Measurements from ENCODE around the gene UBE2E2. TPM values are rescaled to one million over a fixed set of nuclear protein-coding genes. Genes with fewer than 3 reads are reported as not detected.
"Not testable (repeated sequence)": the region's sequence is repeated elsewhere in the genome, so short reads cannot be mapped to it uniquely, and the experiment has no call there.

Gene UBE2E2
- total RNA-seq, 4 donors from 2014 or later = 7.9 to 44.7 (median 26.6) TPM

DNA sequence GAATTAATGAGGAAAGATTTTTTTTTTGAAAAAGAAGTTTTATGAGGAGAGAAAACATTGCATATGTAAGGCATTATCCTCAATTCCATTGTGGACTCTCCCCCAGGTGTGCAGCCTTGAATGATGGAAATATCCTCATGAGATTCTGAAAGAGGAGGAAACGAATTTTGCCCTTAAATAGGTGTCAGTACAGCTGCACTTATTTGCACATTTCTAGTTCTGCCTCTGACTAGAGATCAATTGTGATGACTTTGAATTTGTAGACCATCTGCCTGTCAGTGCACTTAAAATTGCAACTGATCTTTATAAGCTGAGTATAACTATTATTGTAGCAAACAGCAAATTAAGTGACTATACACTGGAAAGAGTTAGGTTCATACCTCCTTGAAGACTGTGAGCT is 141.8 kb downstream of the UBE2E2 start:
- Histone ChIP-seq H3K27me3 (no peaks in the 10 kb centered on the region), H3K27ac (no peak overlapping the region), H3K4me1 (peaks cover 8 to 11% of the 10 kb centered on the region in 2 donors), H3K4me3 (no peak overlapping the region), H3K9me3 (no peaks in the 10 kb centered on the region), H3K36me3 (no peaks in the 10 kb centered on the region)
- ATAC-seq (no peak), DNase-seq (no peak)
- no peak for TF ChIP-seq POLR2A (IDR thresholded peaks at IDR 0.05)
- TF ChIP-seq, protein P1, sequence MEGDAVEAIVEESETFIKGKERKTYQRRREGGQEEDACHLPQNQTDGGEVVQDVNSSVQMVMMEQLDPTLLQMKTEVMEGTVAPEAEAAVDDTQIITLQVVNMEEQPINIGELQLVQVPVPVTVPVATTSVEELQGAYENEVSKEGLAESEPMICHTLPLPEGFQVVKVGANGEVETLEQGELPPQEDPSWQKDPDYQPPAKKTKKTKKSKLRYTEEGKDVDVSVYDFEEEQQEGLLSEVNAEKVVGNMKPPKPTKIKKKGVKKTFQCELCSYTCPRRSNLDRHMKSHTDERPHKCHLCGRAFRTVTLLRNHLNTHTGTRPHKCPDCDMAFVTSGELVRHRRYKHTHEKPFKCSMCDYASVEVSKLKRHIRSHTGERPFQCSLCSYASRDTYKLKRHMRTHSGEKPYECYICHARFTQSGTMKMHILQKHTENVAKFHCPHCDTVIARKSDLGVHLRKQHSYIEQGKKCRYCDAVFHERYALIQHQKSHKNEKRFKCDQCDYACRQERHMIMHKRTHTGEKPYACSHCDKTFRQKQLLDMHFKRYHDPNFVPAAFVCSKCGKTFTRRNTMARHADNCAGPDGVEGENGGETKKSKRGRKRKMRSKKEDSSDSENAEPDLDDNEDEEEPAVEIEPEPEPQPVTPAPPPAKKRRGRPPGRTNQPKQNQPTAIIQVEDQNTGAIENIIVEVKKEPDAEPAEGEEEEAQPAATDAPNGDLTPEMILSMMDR (IDR thresholded peaks at IDR 0.05 in 4 of 5, conservative IDR thresholded peaks at IDR 0.05 in 1 of 5) = no peak
- in situ Hi-C loops (cut with MboI; ENCODE audit: low sequenced_read_pairs in 4 of 4) = no loop called here
- intact Hi-C loops (cut with DNase I; ENCODE audit: low total_unique reads) = no loop called here

DNA sequence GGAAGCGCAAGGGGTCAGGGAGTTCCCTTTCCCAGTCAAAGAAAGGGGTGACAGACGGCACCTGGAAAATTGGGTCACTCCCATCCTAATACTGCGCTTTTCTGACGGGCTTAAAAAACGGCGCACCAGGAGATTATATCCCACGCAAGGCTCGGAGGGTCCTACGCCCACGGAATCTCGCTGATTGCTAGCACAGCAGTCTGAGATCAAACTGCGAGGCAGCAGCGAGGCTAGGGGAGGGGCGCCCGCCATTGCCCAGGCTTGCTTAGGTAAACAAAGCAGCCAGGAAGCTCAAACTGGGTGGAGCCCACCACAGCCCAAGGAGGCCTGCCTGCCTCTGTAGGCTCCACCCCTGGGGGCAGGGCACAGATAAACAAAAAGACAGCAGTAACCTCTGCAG is 146.3 kb downstream of the UBE2E2 start:
- intact Hi-C loops (cut with DNase I; ENCODE audit: low total_unique reads); in situ Hi-C loops (cut with MboI; ENCODE audit: low sequenced_read_pairs in 4 of 4): not testable (repeated sequence)

DNA sequence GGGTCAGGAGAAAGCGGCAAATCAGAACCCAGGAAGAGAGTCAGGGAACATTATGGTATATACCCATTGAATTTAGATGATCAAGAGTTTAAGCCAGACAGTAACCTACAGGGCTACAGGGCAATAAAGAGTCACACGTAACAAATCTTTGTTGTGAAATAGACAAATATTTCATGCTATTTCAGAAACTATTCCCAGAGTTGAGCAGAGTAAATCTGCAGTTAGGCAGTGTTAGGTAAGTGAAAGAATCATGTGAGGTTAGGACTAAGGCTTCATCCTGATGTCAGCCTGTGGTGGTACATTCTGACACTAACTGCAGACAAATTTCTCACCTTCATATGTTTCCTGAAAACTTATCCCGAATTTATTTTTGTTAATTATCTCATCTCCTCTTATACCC is 153.0 kb downstream of the UBE2E2 start:
- intact Hi-C loops (cut with DNase I; ENCODE audit: low total_unique reads) (no loop called here), in situ Hi-C loops (cut with MboI; ENCODE audit: low sequenced_read_pairs in 4 of 4) (no loop called here)
- peaks cover 6 to 18% of the 10 kb centered on the region in 2 donors for H3K4me1 ChIP-seq
- no peak overlapping the region for H3K4me3 ChIP-seq
- TF ChIP-seq POLR2A (IDR thresholded peaks at IDR 0.05) = no peak
- TF ChIP-seq, protein P1 (IDR thresholded peaks at IDR 0.05 in 4 of 5, conservative IDR thresholded peaks at IDR 0.05 in 1 of 5) = no peak
- ATAC-seq (peak in 1 of 2 donors; percentile 36), DNase-seq (no peak)
- H3K27me3 ChIP-seq = no peaks in the 10 kb centered on the region
- no peak overlapping the region for H3K27ac ChIP-seq
- no peaks in the 10 kb centered on the region for H3K36me3 ChIP-seq
- H3K9me3 ChIP-seq = no peaks in the 10 kb centered on the region

More for the DNA sequence above, 146.3 kb downstream of the UBE2E2 start:
- not testable (repeated sequence) for H3K27ac ChIP-seq, H3K4me1 ChIP-seq, ATAC-seq, H3K4me3 ChIP-seq, H3K36me3 ChIP-seq, DNase-seq, H3K9me3 ChIP-seq, H3K27me3 ChIP-seq

DNA sequence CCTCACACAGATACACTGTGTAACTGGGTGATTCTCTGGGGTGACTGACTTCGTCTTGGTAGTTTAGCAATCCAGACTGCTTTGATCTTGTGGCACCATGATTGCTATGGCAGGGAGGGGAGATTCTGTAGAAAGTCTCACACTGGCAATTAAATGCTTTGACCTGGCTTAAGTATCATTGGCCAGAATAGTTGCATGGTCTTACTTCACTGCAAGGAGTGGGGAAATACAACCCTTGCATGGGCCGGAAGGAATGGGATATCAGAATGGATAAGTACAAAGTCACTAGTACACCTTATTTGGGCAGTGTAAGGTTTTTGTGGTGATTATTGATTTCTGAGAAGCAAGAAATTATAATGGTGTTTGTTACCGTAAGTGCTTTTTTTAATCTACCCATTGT is 153.8 kb downstream of the UBE2E2 start:
- H3K27ac ChIP-seq = no peak overlapping the region
- H3K36me3 ChIP-seq = no peaks in the 10 kb centered on the region
- TF ChIP-seq POLR2A (IDR thresholded peaks at IDR 0.05) = no peak
- TF ChIP-seq, protein P1 (IDR thresholded peaks at IDR 0.05 in 4 of 5, conservative IDR thresholded peaks at IDR 0.05 in 1 of 5) = no peak
- ATAC-seq (no peak), DNase-seq (no peak)
- H3K4me3 ChIP-seq = no peak overlapping the region
- H3K4me1 ChIP-seq = peaks cover 6 to 18% of the 10 kb centered on the region in 2 donors
- H3K9me3 ChIP-seq = no peaks in the 10 kb centered on the region
- H3K27me3 ChIP-seq = no peaks in the 10 kb centered on the region
- intact Hi-C loops (cut with DNase I; ENCODE audit: low total_unique reads) (no loop called here), in situ Hi-C loops (cut with MboI; ENCODE audit: low sequenced_read_pairs in 4 of 4) (no loop called here)

DNA sequence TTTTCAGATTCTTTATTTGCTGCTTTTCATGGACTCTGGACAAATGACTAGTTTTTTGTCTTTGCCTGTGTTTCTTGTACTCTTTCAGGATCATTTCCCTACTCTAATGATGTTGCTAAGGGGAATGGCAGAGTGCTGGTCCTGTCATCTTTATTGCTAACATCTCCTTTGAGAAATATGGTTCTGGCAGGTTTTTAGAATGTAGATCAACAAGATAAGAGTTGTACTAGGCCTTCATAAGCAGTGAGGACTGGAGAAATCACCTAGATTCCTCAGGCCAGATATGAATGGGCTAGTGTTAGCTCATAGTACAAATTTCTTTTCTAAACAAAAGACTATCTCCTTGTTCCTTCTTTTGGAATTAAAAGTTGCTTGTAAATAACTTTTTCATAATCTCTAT is 156.0 kb downstream of the UBE2E2 start:
- no peaks in the 10 kb centered on the region for H3K36me3 ChIP-seq
- TF ChIP-seq, protein P1 (IDR thresholded peaks at IDR 0.05 in 4 of 5, conservative IDR thresholded peaks at IDR 0.05 in 1 of 5) = no peak
- TF ChIP-seq POLR2A (IDR thresholded peaks at IDR 0.05) = no peak
- H3K4me3 ChIP-seq = no peak overlapping the region
- in situ Hi-C loops (cut with MboI; ENCODE audit: low sequenced_read_pairs in 4 of 4) (no loop called here), intact Hi-C loops (cut with DNase I; ENCODE audit: low total_unique reads) (no loop called here)
- ATAC-seq = no peak
- no peak overlapping the region for H3K27ac ChIP-seq
- DNase-seq = no peak
- no peaks in the 10 kb centered on the region for H3K27me3 ChIP-seq
- H3K4me1 ChIP-seq = peaks cover 6 to 18% of the 10 kb centered on the region in 2 donors
- no peaks in the 10 kb centered on the region for H3K9me3 ChIP-seq

Measured in gastrocnemius medialis (tissue), 4 donors.